Measurements from ENCODE around the gene CIAPIN1. TPM values are rescaled to one million over a fixed set of nuclear protein-coding genes. Genes with fewer than 3 reads are reported as not detected.
A peak's percentile ranks its signal among the peaks of the same experiment; 100 is the strongest.

Gene CIAPIN1
- polyA plus RNA-seq, 1 of the 3 experiments (the other 2 are of a cell fraction) = 43.6 TPM

DNA sequence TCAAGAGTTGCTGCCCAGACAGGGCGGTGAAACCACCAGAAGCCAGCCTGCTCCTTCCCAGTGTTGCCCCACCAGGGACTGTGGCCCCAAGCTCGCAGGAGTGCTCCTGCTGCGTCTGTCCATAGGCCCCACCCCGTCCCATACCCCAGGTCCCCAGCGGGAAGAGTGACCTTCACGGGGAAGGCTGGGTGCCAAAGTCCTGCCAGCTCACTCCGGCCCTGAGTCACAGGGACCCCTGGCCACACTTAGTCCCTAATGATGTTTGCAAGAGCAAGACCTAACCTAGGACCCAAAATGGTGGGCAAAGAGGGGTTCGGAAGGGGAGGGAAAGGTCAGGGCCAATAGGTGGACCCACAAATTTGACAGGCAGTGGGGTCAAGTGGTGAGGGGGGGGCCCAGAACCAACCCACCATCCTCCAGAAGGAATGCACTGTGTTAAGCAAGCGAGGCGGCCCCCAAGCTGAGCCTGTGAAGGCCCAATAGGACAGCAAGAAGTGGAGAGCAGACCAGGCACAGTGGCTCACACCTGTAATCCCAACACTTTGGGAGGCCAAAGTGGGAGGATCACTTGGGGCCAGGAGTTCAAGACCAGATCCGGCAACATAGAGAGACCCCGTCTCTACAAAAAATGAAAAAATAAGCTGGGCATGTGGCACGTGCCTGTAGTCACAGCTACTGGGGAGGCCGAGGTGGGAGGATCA lies 35.8 kb upstream of the CIAPIN1 start:
- H3K4me1 ChIP-seq (ENCODE audit: control insufficient read depth in 1 of 2, insufficient read depth in 2 of 2, low read depth in 1 of 2, low read length in 1 of 2) = peaks cover 14 to 74% of the 10 kb centered on the region in 2 experiments; a peak in 3 of 4 replicates
- peak overlapping the region in 1 of 2 experiments; percentile 94; a peak in 2 of 4 replicates for H3K27ac ChIP-seq (ENCODE audit: low read depth in 2 of 2, low read length in 1 of 2)
- H3F3A ChIP-seq (replicated peaks; ENCODE audit: insufficient read depth) = peaks cover 5% of the 10 kb centered on the region
- no peak overlapping the region for H2AFZ ChIP-seq (ENCODE audit: low read depth)
- H3K9ac ChIP-seq = no peak overlapping the region
- ChIA-PET CTCF (interaction anchor here (0.7 to 21.0 kb wide), 6 partner anchors 10 to 65 kb away, joined by 3 to 354 read pairs (median 16); partner anchors contain the start of gene POLR2C), POLR2A (interaction anchor here (1.0 to 10.0 kb wide), 3 partner anchors 10 to 35 kb away, joined by 3 to 152 read pairs (median 52); no protein-coding TSS in a partner anchor)
- no peak for TF ChIP-seq MEF2A (IDR thresholded peaks at IDR 0.05; ENCODE audit: borderline replicate concordance, low read depth)
- TF ChIP-seq YY1 (IDR thresholded peaks at IDR 0.05; ENCODE audit: low read depth) = no peak
- no peak for TF ChIP-seq EZH2phosphoT487 (IDR thresholded peaks at IDR 0.05; ENCODE audit: borderline replicate concordance, low read depth)
- TF ChIP-seq TEAD4 (IDR thresholded peaks at IDR 0.05; ENCODE audit: borderline replicate concordance, insufficient read depth) = no peak
- no peak for TF ChIP-seq POLR2AphosphoS5 (IDR thresholded peaks at IDR 0.05; ENCODE audit: low read depth, low read length)
- no peak for TF ChIP-seq SIN3A (IDR thresholded peaks at IDR 0.05; ENCODE audit: borderline replicate concordance, low read depth, low read length)
- TF ChIP-seq, protein P1, sequence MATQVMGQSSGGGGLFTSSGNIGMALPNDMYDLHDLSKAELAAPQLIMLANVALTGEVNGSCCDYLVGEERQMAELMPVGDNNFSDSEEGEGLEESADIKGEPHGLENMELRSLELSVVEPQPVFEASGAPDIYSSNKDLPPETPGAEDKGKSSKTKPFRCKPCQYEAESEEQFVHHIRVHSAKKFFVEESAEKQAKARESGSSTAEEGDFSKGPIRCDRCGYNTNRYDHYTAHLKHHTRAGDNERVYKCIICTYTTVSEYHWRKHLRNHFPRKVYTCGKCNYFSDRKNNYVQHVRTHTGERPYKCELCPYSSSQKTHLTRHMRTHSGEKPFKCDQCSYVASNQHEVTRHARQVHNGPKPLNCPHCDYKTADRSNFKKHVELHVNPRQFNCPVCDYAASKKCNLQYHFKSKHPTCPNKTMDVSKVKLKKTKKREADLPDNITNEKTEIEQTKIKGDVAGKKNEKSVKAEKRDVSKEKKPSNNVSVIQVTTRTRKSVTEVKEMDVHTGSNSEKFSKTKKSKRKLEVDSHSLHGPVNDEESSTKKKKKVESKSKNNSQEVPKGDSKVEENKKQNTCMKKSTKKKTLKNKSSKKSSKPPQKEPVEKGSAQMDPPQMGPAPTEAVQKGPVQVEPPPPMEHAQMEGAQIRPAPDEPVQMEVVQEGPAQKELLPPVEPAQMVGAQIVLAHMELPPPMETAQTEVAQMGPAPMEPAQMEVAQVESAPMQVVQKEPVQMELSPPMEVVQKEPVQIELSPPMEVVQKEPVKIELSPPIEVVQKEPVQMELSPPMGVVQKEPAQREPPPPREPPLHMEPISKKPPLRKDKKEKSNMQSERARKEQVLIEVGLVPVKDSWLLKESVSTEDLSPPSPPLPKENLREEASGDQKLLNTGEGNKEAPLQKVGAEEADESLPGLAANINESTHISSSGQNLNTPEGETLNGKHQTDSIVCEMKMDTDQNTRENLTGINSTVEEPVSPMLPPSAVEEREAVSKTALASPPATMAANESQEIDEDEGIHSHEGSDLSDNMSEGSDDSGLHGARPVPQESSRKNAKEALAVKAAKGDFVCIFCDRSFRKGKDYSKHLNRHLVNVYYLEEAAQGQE (IDR thresholded peaks at IDR 0.05; ENCODE audit: low read depth, low read length) = no peak
- TF ChIP-seq EP300 (IDR thresholded peaks at IDR 0.05; ENCODE audit: borderline replicate concordance in 1 of 2, low read depth in 1 of 2, low read length in 1 of 2) = no peak
- no peak for TF ChIP-seq JUND (IDR thresholded peaks at IDR 0.05)
- TF ChIP-seq NRF1 (IDR thresholded peaks at IDR 0.05; ENCODE audit: low read depth, low read length) = no peak
- TF ChIP-seq NFIC (IDR thresholded peaks at IDR 0.05; ENCODE audit: borderline replicate concordance) = no peak
- TF ChIP-seq MXI1 (IDR thresholded peaks at IDR 0.05; ENCODE audit: low read depth, low read length) = no peak
- TF ChIP-seq RCOR1 (IDR thresholded peaks at IDR 0.05; ENCODE audit: low read length) = no peak
- no peak for TF ChIP-seq FOXJ3 (CRISPR knock-in tag; IDR thresholded peaks at IDR 0.05)
- TF ChIP-seq GATA2 (CRISPR knock-in tag; IDR thresholded peaks at IDR 0.05) = no peak
- TF ChIP-seq, protein P2, sequence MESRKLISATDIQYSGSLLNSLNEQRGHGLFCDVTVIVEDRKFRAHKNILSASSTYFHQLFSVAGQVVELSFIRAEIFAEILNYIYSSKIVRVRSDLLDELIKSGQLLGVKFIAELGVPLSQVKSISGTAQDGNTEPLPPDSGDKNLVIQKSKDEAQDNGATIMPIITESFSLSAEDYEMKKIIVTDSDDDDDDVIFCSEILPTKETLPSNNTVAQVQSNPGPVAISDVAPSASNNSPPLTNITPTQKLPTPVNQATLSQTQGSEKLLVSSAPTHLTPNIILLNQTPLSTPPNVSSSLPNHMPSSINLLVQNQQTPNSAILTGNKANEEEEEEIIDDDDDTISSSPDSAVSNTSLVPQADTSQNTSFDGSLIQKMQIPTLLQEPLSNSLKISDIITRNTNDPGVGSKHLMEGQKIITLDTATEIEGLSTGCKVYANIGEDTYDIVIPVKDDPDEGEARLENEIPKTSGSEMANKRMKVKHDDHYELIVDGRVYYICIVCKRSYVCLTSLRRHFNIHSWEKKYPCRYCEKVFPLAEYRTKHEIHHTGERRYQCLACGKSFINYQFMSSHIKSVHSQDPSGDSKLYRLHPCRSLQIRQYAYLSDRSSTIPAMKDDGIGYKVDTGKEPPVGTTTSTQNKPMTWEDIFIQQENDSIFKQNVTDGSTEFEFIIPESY (IDR thresholded peaks at IDR 0.05; ENCODE audit: borderline replicate concordance, low read depth) = no peak
- no peak for TF ChIP-seq ELF1 (IDR thresholded peaks at IDR 0.05)
- TF ChIP-seq, protein P3, sequence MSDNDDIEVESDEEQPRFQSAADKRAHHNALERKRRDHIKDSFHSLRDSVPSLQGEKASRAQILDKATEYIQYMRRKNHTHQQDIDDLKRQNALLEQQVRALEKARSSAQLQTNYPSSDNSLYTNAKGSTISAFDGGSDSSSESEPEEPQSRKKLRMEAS (IDR thresholded peaks at IDR 0.05; ENCODE audit: low read depth) = no peak
- no peak for TF ChIP-seq RXRA (IDR thresholded peaks at IDR 0.05; ENCODE audit: borderline replicate concordance, low read depth)
- H3K27me3 ChIP-seq (ENCODE audit: insufficient read depth) = no peaks in the 10 kb centered on the region
- 81% methylated on average over 12 of the region's 14 CpGs for WGBS (ENCODE audit: low lambda C conversion rate)
- no peak for DNase-seq
- H3K9me2 ChIP-seq = no peaks in the 10 kb centered on the region
- no peaks in the 10 kb centered on the region for H4K20me1 ChIP-seq (ENCODE audit: insufficient read depth)
- no peaks in the 10 kb centered on the region; the same call in 1 of the 2 replicates for H3K79me2 ChIP-seq (ENCODE audit: insufficient read depth)
- H3K4me3 ChIP-seq (ENCODE audit: low read depth in 2 of 2, low read length in 1 of 2) = no peak overlapping the region
- H3K36me3 ChIP-seq (replicated peaks in 1 of 2; ENCODE audit: control insufficient read depth in 1 of 2, insufficient read depth in 2 of 2, low read length in 1 of 2) = no peaks in the 10 kb centered on the region
- H3K9me3 ChIP-seq = no peaks in the 10 kb centered on the region
- no peak overlapping the region for H3K4me2 ChIP-seq
